Coronary artery (tissue), 2 donors: ENCODE data around the gene PON1.
A peak's percentile ranks its signal among the peaks of the same experiment; 100 is the strongest.

Experiments used
- DNase-seq: peaks from one replicate; pipeline ENCODE4 v3.0.0-alpha.2; 2017; ENCODE audit warnings: low spot score
- H3K27ac ChIP-seq, 2 donors: fragments of 200-600 bp; sonication (generic); one replicate each; pipeline ENCODE4 v1.5.1; 2016 to 2019
- H3K4me3 ChIP-seq: fragments of 200-600 bp; sonication (generic); 2 replicates; pipeline ENCODE4 v1.5.1; 2016; ENCODE audit warnings: mild to moderate bottlenecking, moderate library complexity
- TF ChIP-seq, protein P1 (sequence below): fragments of 200-600 bp; sonication (generic); IDR thresholded peaks from one replicate; pipeline ENCODE4 v1.5.1; 2019; ENCODE audit warnings: antibody characterized with exemption

PON1 gene

DNA sequence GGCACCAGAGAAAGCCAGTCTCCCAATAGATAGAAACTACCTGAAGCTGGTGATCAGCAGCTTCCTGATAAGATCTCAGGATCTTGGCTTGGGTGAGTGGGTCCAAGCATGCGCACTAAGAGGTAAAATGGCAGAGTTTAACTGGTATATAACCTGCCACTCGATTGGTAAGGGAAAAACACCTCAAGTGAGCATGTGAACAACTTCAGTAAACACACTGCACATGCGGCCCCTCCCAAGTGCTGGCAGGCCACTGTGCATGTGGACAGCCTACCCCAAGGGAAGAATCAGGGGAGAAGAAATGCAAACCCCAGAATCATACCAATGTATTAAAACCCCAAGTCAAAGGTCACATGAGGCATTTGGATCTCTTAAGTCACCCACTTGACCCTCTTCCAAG lies 17.7 kb upstream of the PON1 start:
- DNase-seq, result no peak
- Histone ChIP-seq H3K27ac (no peak overlapping the region), H3K4me3 (no peak overlapping the region)
- TF ChIP-seq, protein P1, sequence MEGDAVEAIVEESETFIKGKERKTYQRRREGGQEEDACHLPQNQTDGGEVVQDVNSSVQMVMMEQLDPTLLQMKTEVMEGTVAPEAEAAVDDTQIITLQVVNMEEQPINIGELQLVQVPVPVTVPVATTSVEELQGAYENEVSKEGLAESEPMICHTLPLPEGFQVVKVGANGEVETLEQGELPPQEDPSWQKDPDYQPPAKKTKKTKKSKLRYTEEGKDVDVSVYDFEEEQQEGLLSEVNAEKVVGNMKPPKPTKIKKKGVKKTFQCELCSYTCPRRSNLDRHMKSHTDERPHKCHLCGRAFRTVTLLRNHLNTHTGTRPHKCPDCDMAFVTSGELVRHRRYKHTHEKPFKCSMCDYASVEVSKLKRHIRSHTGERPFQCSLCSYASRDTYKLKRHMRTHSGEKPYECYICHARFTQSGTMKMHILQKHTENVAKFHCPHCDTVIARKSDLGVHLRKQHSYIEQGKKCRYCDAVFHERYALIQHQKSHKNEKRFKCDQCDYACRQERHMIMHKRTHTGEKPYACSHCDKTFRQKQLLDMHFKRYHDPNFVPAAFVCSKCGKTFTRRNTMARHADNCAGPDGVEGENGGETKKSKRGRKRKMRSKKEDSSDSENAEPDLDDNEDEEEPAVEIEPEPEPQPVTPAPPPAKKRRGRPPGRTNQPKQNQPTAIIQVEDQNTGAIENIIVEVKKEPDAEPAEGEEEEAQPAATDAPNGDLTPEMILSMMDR, result no peak

DNA sequence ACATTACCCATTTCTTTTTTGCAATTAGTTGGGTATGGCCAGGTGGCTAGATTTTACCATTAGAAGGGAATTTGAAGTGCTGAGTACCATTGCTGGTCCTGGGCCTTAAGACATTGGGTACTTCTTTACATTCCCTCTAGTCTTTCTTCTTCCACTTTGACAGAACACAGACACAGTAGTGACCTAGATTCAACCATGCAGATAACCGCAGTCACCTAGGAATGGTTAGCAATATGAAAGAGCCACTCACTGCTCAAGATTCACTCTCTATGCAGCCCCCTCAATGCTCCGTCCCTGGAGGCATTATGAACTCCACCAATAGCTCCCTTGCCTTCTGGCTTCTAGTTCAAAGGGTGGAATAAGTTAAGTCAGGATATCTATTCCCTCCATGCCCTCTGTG lies 16.2 kb upstream of the PON1 start:
- H3K4me3 ChIP-seq, result no peak overlapping the region
- no peak overlapping the region for H3K27ac ChIP-seq
- TF ChIP-seq, protein P1, result no peak
- DNase-seq, result no peak

DNA sequence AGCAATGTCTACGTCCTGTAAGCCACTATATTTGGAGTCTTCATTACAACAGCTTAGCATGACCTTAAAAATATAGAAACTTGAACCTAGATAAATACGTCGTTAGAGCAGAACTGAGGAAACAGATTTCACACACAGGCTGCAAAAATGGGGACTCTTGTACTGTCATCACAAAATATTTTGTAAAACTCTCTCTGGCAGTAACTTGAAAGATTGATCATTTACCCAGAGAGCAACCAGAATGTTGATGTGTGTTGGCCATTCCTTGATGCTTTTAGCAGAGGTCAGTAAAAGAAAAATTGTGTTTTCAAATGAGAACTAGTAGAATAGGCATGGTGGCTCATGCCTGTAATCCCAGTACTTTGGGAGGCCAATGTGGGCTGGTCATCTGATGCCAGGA lies 14.5 kb upstream of the PON1 start:
- no peak for DNase-seq
- no peak overlapping the region for H3K27ac ChIP-seq
- TF ChIP-seq, protein P1, result no peak
- H3K4me3 ChIP-seq, result no peak overlapping the region

DNA sequence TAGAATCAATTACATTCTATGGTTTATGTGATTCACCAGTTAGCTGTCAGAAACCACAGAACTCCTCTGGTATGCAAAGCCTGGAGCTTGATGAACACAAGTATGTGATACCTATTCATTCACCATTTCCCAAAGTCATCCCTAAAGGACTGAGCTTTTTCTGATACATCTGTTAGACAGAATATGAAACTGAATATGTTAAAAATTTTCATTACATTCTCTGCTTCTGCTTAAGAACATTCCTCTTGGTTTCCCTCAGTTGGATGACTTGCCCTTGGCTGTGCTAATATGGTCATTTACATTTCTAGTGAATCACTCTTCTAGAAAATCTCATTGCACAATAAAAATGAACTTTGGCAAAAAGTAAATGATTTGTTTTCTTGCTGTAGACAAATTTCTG lies 10.8 kb upstream of the PON1 start:
- H3K27ac ChIP-seq, result no peak overlapping the region
- DNase-seq, result no peak
- TF ChIP-seq, protein P1, result no peak

DNA sequence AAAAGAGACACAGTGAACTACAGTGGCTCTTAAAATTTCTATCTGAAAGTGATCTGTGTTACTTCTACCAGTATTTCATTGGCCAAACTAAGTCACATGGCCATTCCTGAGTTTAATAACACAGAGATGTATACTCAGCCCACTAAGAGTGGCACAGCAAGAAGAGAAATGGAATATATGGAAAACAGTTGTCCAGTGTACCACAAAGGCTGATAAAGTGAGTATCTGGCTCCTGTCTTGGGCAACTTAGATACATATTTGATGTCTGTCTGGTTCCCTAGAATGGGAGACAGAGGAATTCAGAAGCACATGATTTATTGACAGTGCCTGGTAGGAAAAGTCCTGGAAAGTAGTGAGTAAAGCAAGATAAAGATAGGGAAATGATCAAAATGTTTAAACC lies 10.1 kb upstream of the PON1 start:
- TF ChIP-seq, protein P1, result no peak
- no peak for DNase-seq
- Histone ChIP-seq H3K27ac (no peak overlapping the region), H3K4me3 (no peak overlapping the region)

More for the DNA sequence above, 10.8 kb upstream of the PON1 start:
- H3K4me3 ChIP-seq, result no peak overlapping the region

DNA sequence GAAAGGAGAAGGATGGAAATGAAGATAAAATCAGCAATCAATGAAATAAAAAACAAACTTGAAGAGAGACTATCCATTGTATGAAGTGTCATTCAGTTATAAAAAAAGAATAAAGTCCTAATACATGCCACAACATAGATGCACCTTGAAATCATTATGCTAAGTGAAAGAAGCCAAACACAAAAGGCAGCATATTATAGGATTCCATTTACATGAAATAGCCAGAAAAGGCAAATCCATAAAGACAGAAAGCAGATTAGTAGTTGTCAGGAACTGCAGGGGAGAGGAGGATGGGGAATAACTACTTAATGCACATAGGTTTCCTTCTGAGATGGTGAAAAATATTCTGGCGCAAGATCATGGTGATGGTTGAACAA lies 6.6 kb upstream of the PON1 start:
- TF ChIP-seq, protein P1, result no peak
- Histone ChIP-seq H3K27ac (no peak overlapping the region), H3K4me3 (peak overlapping the region; percentile 56)
- no peak for DNase-seq

DNA sequence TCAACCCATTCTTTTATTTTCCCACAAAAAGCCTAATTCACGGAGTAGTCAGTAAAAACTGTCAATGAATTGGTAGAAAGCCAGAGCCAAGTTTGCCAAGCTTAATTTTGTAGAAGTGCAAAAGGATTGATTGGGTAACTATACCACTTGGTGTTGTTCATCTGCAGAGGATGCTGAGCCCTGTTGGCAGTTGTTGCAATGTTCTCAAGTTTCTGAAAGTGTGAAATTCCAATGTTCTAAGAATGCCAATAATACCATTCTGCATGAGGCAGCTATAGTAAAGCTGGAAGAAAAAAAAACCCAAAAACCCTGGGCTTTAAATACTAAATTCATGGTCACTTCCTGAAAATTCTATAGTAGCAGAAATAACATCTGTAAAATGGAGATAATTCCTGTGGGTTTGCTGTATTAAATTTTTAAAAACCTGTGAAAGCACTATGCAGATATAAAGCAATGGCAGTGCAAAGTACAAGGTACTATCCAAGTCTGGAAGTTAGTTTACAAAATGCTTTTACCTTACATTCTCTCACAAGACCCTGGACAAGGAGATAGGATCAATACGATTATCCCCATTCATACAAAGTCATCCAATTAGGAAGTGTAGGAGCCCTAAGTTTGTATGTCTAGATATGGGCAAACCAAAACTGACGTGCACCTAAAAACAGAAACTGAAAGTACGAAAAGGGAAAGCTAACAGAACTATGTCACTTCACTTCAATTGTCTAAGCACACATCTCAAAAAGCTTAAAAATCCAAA lies 6.0 kb upstream of the PON1 start:
- H3K27ac ChIP-seq, result no peak overlapping the region
- TF ChIP-seq, protein P1, result no peak
- DNase-seq, result no peak
- peak overlapping the region; percentile 56 for H3K4me3 ChIP-seq
